Fibroblast of mammary gland (primary cell): ENCODE measurements around the gene TIMP3.
A peak's percentile ranks its signal among the peaks of the same experiment; 100 is the strongest.

ENCODE experiments used
- DNase-seq: peaks from one replicate; pipeline ENCODE4 v3.0.0-alpha.2; 2010; ENCODE audit warnings: low read depth
- H3K4me3 ChIP-seq: 2 replicates; pipeline ENCODE4 v1.5.1; 2011; ENCODE audit warnings: low read depth, mild to moderate bottlenecking, low read length, moderate library complexity; ENCODE audit not compliant: control insufficient read depth
- TF ChIP-seq, protein P1 (sequence below): conservative IDR thresholded peaks from 2 replicates; pipeline ENCODE4 v1.5.1; 2011; ENCODE audit warnings: low read depth, low read length, inconsistent platforms; ENCODE audit not compliant: control insufficient read depth, insufficient read depth

The TIMP3 gene

DNA sequence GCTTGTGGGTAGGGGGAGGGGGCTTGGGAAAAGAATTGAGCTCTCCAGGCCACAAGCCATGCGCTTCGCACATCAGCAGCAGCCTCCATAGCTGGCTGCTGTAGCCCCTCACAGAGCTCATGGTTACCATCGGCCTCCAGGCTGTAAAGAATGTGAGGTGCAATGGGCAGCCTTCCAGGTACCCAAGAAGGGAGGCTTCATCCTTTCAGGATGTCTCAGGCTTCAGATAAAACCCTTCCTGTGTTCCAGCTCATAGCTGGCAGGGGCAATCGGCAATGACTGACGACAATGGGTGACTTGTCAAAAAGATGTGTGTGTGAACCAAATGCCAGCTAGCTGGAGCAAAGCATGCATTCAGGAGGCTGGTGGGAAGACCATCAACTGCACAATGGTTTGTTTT is 102.0 kb downstream of the TIMP3 start:
- TF ChIP-seq, protein P1, sequence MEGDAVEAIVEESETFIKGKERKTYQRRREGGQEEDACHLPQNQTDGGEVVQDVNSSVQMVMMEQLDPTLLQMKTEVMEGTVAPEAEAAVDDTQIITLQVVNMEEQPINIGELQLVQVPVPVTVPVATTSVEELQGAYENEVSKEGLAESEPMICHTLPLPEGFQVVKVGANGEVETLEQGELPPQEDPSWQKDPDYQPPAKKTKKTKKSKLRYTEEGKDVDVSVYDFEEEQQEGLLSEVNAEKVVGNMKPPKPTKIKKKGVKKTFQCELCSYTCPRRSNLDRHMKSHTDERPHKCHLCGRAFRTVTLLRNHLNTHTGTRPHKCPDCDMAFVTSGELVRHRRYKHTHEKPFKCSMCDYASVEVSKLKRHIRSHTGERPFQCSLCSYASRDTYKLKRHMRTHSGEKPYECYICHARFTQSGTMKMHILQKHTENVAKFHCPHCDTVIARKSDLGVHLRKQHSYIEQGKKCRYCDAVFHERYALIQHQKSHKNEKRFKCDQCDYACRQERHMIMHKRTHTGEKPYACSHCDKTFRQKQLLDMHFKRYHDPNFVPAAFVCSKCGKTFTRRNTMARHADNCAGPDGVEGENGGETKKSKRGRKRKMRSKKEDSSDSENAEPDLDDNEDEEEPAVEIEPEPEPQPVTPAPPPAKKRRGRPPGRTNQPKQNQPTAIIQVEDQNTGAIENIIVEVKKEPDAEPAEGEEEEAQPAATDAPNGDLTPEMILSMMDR, result no peak
- DNase-seq, result no peak
- H3K4me3 ChIP-seq, result no peak overlapping the region

- peak; percentile 44 for DNase-seq
- TF ChIP-seq, protein P1, result no peak
- no peak overlapping the region for H3K4me3 ChIP-seq
Observed at GRCh38 chr22:32904044-32904443, 102.5 kb downstream of the TIMP3 start.

DNA sequence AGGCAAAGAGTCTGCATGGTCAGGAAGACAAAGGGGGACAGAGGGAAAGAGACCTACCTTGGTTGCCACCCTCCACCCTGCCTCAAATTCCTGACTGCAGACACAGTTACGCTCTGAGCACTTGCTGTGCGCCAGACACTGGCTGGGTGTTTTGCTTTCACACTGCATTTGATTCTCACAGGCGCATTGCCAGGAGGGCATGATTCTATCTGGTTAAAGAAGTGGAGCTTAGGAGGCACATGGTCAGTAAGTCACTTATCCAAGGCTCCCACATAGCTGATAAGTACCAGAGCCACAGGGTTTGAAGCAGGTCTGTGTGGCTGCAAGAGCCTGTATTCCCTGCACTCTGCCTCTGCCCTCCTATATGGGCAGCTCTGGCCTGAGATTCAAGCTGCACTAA is 103.9 kb downstream of the TIMP3 start:
- DNase-seq, result no peak
- H3K4me3 ChIP-seq, result no peak overlapping the region
- TF ChIP-seq, protein P1, result no peak

GRCh38 chr22:32909581-32910428 is 108.3 kb downstream of the TIMP3 start:
- TF ChIP-seq, protein P1, result no peak
- no peak for DNase-seq
- no peak overlapping the region for H3K4me3 ChIP-seq

DNA sequence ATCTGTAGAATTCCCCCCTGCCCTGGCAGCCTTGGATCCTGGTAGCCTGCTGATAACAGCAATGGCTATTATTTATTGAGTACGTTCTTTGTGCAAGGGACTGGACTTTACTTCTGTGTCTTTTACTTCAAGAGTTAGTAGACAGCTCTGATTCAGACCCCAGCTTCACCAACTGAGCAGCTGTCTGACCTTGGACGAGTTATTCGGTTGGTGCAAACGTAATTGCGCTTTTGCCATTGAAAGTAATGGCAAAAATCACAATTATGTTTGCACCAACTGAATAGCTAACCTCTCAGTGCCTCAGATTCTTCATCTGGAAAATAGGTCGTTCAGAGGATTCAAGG is 108.9 kb downstream of the TIMP3 start:
- no peak for DNase-seq
- TF ChIP-seq, protein P1, result no peak
- no peak overlapping the region for H3K4me3 ChIP-seq

DNA sequence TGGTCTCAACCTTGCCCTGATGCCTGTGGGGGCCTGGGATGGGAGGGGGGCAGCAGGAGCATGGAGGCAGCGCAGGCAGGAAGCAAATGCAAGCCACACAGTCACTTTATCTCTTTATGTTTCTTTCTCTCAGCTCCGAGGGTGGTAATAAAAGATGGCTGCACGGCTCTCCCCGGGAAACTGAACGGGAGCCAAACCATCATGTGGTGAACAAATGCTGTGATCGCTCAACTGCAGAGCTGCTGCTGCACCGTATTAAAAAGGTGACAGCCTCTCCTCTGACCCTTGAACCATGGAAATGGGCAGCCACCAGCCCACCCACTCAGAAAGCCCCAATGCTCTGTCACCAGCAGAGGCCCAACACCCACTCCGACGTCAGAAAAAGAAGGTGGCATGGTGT is 110.0 kb downstream of the TIMP3 start:
- TF ChIP-seq, protein P1, result no peak
- DNase-seq, result peak; percentile 4

More for the DNA sequence above, 110.0 kb downstream of the TIMP3 start:
- H3K4me3 ChIP-seq, result no peak overlapping the region
